ENCODE measurements around the gene FAM219A.
"Not testable (repeated sequence)": the region's sequence is repeated elsewhere in the genome, so short reads cannot be mapped to it uniquely, and the experiment has no call there.

FAM219A gene

GRCh38 chr9:34442770-34443169 lies 15.6 kb downstream of the FAM219A start:
- no peak for DNase-seq

- DNase-seq: no peak
Observed at GRCh38 chr9:34440017-34440416, 18.4 kb downstream of the FAM219A start.

DNA sequence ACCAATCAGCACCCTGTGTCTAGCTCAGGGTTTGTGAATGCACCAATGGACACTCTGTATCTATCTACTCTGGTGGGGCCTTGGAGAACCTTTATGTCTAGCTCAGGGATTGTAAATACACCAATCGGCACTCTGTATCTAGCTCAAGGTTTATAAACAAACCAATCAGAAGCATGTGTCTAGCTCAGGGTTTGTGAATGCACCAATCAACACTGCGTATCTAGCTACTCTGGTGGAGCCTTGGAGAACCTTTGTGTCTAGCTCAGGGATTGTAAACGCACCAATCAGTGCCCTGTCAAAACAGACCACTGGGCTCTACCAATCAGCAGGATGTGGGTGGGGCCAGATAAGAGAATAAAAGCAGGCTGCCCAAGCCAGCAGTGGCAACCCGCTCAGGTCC lies 19.9 kb downstream of the FAM219A start:
- DNase-seq: not testable (repeated sequence)

DNA sequence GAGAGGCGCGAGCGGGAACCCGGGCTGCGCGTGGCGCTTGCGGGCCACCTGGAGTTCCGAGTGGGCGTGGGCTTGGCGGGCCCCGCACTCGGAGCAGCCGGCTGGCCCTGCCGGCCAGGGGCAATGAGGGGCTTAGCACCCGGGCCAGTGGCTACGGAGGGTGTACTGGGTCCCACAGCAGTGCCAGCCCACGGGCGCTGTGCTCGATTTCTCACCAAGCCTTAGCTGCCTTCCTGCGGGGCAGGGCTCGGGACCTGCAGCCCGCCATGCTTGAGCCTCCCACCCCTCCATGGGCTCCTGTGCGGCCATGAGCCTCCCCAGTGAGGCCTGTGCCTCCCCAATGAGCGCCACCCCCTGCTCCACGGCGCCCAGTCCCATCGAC lies 20.5 kb downstream of the FAM219A start:
- not testable (repeated sequence) for DNase-seq

DNA sequence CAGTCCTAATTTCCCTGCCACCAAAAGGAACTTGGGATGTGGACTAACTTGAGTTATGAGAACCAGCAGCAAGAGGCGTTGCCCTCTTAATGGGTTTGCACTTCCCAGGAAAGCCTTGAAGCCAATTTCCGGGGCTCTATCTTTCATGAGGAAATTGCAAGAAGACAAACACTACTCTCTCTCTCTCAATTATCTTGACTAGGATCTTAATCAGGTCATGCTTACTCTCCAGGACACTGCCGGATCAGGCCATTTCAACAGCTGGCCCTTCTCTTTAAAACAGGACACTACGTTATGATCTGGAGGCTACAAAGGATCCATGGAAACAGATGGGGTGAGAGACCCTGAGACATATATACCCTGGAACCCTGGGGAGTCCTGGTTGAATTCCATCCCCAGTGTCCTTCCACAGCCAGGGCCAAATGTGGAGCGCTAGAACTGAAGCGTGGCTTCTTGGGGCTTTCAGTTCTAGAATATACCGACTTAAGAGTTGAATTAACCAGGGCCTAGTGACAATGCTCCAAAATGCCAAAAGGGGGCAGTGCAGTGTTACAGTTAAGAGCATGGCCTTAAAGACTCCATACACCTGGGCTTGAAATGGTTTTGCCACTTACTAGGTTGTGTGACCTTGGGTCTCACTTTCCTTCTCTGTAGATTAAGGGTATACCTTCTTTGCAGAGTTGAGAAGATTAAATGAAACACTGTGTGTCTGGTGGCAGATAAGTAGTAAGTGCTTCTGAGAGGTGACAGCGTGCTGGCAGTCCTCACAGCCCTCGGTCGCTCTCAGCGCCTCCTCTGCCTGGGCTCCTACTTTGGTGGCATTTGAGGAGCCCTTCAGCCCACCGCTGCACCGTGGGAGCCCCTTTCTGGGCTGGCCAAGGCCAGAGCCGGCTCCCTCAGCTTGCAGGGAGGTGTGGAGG lies 21.1 kb downstream of the FAM219A start:
- peak; percentile 79 for DNase-seq

GRCh38 chr9:34431667-34432066 lies 26.7 kb downstream of the FAM219A start:
- no peak for DNase-seq

- DNase-seq: peak; percentile 73
Observed at GRCh38 chr9:34430843-34431437, 27.4 kb downstream of the FAM219A start.

GRCh38 chr9:34428325-34428958 lies 29.9 kb downstream of the FAM219A start:
- DNase-seq: no peak

DNA sequence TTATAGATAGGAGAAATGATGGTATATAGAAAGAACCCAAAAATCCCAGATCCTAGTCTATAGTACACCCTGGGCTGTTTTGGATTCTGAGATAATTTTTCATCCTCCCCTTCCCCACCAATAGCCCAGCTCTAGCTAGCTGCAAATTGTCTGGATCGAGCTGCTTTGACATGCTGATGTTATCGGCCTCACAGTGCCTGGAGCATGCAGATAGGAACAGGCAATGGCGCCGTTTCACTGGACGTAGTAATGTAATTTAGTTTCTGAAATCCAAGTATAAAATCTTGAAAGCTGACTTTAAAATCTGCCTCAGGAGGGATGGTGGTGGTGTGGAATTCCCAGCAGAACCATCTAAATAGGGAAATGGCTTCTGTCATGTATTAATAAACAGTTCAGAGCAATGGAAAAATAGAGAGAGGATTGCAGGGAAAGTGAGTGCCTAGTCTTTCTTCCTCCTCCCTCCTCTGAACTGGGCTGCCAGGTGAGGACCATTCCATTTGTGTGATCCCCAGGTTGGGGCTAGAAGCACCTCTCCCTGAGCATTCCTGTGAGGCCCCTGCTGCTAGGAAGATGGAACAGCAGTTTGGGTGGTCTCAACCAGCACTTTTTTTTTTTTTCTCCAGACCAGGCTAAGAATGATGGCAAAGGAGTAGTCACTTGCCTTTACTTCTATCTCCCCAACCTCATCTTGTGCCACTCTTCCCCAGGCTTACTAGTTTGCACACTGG lies 31.9 kb downstream of the FAM219A start:
- no peak for DNase-seq

DNA sequence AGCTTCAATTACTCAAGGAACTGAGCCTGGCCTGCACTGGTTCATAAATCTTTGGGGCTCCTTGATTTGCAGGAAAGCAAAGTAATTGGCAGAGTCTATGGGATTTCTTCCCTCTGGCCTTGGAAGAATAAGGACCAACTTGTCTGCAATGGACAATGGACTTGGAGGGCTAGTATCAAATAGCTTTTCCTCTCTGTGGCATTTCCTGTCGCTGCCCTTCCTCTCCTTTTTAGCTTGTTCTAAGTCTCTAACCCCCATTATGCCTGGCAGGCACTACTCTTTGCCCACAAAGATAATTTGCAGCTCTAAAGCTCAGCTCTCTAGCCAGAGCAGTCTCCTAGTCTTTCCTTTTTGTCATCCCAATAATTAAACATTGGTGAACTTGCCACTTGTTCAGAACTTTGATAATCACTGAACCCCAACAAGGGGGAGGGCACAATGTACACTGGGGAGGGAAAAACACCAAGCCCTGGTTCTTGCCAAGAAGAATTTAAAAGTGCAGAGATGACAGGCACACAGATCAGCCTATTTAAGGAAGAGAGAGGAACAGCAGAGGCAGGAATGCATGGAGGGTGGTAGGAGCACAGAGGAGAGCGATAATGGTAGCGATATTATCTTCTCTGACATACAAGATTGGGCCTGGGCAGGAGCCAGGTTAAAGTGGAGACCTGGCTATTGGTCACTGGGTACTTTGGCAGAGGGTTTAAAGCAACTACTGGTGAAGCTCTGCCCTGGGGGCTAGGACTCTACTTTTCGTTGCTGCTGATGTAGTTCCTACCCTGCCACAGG lies 38.5 kb downstream of the FAM219A start:
- DNase-seq: no peak

DNA sequence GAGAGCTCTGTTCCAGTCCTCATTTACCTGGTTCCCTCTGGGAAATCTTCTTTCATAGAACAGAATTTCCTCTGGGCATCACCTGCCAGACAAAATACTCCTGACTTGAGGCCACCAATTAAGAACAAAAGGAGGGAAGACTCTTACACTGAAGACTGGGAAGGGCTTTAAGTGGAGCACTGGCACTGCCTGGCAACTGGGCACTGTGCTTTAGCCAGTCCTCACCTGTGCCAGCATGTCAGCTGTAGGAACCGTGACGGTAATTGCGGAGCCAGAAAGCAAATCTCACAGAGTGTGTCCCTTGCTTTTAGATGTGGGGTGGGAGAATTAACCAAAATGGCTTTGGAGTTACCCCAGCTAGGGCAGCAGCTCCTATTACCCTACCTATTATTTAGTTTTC lies 40.6 kb downstream of the FAM219A start:
- DNase-seq: no peak

- peak; percentile 79 for DNase-seq
Observed at GRCh38 chr9:34413231-34413852, 45.0 kb downstream of the FAM219A start.

- no peak for DNase-seq
Observed at GRCh38 chr9:34412336-34412735, 46.0 kb downstream of the FAM219A start.

DNA sequence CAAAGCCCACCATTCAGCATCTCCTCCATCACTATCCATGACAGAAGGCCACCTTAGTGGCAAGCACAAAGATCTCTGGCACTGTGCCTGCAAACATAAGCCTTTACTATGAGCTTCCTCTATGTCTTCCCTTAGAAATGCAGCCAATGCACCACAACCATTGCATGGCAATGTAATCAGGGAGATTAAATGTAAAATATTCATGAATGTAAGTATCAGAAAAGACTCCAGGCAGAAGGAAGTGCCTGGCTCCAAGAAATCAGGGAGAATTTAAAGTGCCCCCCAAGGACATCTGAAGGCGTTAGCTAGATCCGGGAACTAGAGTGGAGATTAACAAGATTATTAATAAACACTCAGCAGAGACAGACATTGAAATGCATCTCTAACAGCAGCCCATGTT lies 49.2 kb downstream of the FAM219A start:
- no peak for DNase-seq

DNA sequence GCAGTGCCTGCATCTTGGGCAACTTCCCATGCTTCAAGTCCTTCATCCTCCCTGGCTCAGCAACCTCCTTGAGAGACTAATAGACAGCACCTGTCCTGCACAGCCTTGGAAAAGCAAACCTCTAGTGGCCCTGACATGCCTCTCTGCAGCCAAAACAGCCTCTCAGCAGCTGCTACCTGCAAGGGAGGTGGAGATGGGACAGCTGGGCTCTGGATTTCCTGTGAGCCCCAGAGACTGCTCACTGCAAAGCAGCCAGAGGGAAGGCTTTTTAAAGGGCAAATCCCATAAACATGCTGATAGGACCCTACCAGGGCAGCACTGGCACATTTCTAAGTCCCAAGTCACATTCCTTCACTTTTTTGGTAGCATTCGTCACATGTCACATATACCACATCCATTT lies 50.2 kb downstream of the FAM219A start:
- no peak for DNase-seq

DNA sequence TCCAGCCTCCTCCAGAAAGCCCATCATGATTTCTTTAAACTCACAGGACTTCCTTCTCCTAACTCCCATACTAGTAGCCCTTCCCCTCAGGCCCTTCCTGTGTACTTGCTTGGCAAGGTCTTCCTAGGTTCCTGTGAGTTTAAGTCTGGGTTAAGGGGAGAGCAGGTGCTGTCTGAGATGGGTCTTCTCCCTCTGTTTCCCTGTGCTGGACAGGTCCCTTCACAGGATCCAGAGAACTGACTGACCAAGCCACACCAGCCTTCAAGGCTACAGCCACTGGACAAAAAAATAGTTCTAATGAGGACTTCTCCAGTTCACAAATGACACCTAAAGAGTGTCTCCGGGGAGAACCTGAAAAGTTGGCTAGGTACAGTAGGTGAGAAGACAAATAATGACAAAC lies 52.2 kb downstream of the FAM219A start:
- no peak for DNase-seq

GRCh38 chr9:34405719-34406118 lies 52.7 kb downstream of the FAM219A start:
- no peak for DNase-seq

- DNase-seq: peak; percentile 83
Observed at GRCh38 chr9:34403554-34404380, 54.6 kb downstream of the FAM219A start.

DNA sequence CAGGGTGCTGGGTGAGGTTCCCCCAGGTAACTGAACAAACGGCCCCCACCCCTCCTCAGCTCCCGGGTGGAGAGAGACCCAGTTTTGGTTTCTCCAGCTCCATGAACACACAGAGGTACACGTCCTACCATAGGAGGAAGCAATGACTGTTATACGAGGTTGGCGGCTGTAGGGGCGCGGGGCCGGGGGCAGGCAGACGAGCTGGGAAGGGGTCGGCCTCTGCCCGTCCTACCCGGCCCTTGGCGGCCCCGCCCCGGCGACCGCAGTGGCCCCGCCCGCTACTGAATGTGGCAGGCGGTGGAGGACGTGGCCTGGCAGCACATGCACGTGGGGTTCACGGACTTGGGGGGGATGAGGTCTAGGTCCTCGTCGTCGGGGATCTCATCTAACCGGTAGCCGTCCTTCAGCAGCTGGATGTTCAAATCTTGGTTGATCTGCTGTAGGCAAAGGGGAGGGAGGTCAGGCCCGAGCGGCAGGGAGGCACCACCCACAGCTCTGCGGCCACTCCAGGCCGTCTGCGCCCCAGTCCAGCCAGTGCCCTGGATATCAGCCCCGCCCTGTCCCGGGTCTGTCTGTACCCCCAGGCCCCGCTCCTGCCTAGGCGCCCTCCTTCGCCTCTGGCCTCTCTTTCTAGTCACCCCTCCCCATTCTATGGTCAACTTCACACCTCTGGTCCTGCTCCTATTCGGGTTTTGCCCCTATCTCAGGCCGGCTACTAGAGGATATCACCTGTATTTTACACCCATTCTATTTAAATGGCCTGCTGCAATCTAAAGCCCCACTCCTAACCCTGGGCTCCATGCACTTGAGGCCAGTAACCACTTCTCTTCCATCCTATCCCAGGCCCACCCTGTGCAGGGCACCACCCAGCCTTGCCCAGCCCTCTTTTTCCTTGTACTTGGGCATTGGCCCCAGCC lies 57.4 kb downstream of the FAM219A start:
- DNase-seq: no peak

DNA sequence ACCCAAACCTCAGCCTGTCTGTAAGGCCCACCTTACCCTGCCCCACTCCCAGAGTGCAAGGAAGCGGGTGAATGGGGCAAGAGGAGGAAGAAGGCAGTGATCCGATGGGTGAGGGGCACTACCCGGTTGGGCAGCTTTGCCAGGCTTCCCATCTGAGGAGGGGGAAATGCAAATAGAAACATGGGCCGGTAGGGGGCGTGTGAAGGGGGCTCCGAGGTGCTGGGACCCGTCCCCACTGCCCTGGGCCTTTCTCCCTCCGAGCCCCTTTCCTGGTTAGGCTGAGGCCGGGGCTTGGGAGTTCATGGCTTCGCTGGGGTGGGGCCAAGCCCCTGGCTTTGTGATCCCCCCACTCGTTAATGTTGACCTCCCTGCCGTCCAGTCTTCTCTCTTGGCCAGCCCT lies 58.1 kb downstream of the FAM219A start:
- no peak for DNase-seq

Data from islet precursor cell (in vitro differentiated cells).